Activated CD4-positive, alpha-beta T cell treated with anti-CD3 and anti-CD28 coated beads, Interleukin-10, Interleukin-2, amounts not matched to agents 100 ng/mL and 50 ng/mL, durations not matched to agents 16 hours and 8 hours (primary cell): ENCODE measurements around the gene C1QC.
A peak's percentile ranks its signal among the peaks of the same experiment; 100 is the strongest.
"Not testable (repeated sequence)": the region's sequence is repeated elsewhere in the genome, so short reads cannot be mapped to it uniquely, and the experiment has no call there.

ENCODE experiments used
- DNase-seq: peaks from one replicate; pipeline ENCODE4 v3.0.0-alpha.2; 2020

C1QC gene

DNA sequence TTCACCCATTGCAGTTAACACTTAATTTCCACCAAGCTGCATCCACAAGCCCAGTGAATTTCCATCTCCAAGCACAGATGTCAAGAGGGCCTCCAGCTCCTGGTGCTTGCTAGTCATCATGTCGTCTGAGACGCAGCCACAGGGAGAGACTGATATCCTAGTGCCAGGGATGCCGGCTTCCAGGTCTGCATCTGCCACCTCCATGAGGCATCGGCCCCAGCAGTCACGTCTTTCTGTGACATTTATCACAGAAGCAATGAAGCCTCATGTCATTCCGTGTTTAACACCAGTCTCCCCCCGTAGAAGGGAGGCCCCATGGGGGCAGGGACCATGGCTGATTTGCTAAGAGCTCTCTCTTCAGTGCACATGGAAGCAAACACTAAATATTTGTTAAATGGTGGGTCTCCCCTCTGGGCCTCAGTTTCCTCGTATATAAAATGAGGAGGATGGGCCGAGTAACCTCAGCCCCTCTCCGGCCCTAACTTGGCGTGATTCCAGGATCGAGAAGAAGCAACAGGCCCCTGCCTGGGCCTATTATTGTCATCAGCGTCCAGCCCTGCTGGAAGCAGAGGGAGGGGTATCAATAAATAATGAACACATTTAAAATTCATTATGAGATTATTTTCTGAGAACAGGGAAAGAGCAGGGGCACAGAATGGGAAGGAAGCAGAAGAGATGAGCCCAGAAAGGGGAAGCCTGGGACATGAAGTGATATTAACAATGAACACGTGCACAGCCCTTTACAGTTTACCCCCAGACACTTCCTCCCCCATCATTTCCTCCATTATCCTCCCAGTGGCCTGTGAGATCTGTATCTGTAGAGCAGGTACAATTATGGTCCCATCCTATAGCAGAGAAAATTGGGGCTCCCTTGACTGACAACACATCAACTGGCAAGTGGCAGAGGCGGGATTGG is 8.8 kb downstream of the C1QC start:
- DNase-seq, result no peak

DNA sequence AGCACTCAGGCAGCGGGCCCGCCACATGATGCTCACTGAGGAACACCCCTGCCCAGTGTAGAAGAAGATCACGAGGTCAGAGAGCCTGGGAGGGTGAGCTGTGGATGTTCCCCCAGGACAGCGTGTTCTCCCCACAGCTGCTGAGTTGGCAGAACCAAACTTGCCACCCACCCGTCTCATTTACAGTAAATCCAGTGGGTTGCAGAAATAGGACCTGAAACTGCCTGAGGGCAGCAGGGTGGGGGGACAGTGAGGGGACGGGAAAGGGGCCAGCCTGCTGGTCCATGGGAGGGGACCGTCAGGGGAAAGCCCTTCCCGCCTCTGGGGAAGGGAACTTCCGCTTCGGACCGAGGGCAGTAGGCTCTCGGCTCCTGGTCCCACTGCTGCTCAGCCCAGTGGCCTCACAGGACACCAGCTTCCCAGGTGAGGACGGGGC is 9.5 kb downstream of the C1QC start, which contains the start of gene C1QB:
Gene C1QB (plus strand): TSS at position 356 of the 436 bp plus-strand sequence. CDS start 6,227 bp downstream, outside the sequence.
- DNase-seq, result no peak

DNA sequence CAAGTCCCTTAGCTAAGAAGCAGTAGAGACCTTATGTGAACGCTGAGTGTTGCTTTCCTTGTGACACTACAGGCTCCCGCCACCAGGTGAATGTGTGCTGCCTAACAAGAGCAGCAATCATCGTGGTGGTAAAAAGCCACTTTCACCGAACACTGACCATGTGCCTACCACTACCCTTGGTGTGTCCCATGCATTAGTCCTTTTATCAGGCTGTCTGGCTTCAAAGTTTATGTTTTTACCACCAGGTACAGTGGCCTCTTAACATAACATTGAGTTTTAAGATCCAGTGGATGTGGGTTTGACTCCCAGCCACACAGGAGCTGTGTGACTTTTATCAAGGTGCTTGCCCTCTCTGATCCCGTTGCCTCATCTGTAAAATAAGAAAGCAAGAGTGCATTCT is 11.3 kb downstream of the C1QC start:
- DNase-seq, result no peak

DNA sequence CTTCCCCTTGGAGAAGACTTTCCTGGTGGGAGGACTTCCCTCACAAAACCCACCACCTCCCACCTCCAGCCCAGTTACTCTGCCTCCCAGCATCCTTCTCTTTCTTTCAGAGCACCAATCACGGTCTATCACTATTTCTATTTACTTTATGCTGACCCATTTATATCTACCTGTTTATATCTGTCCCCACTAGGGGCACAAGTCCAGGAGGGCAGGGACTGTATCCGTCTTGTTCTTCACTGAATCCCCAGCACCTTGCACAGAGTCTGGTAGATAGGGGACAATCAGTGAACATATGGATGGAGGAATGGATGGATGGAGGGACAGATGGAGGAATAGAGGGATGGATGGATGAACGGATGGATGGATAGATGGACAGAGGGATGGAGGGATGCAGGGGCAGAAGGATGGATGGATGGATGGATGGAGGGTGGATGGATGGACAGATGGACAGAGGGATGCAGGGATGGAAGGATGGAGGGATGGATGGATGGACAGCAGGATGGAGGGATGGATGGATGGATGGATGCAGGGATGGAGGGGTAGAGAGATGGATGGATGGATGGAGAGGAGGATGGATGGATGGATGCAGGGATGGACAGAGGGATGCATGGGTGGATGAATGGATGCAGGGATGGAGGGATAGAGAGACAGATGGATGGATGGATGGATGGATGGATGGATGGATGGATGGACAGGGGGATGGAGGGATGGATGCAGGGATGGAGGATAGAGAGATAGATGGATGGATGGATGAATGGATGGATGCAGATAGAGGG is 15.1 kb downstream of the C1QC start:
- DNase-seq, result no peak

DNA sequence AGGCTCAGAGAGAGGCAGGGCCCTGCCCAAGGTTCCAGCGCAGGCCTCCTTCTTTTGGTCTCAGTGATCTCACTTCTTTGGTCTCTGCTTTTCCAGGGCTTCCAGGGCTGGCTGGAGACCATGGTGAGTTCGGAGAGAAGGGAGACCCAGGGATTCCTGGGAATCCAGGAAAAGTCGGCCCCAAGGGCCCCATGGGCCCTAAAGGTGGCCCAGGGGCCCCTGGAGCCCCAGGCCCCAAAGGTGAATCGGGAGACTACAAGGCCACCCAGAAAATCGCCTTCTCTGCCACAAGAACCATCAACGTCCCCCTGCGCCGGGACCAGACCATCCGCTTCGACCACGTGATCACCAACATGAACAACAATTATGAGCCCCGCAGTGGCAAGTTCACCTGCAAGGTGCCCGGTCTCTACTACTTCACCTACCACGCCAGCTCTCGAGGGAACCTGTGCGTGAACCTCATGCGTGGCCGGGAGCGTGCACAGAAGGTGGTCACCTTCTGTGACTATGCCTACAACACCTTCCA is 17.3 kb downstream of the C1QC start:
- no peak for DNase-seq

DNA sequence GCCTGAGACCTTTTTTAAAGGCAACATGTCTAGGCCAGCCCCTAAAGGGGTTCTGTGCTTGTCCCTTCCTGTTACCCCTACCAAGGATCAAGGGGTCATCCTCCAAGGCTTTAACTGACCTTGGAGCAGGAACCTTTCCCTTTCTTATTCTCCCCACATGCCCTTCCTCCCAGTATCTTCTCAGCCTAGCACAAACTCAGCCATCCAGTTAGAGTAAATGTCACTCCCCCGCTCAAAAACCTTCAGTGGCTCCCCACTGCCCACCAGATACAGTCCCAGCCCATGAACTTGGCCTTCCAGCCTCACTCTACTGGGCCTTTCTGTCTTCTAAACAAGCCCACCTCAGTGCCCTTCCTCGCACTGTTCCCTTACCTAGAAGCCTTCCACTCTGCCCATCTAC is 18.4 kb downstream of the C1QC start:
- DNase-seq, result no peak

DNA sequence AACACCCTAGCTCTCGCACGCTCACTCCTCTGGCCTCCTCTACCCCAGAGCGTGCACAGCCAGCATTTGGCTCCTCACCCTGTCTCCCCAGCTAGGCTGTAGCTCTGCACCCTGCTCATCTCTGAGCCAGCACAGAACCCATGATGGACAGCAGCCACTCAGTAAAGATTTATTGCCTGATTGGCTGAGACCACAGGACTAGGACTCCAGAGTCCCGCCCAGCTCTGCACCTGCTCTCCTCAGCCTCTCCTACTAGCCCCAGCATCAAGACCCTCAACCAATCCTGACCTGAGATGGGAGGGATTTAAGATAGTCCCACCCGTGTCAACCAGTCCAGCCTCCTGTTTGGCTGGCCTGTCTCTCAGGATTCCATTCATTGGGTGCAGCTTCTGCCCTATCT is 18.9 kb downstream of the C1QC start:
- peak; percentile 10 for DNase-seq

DNA sequence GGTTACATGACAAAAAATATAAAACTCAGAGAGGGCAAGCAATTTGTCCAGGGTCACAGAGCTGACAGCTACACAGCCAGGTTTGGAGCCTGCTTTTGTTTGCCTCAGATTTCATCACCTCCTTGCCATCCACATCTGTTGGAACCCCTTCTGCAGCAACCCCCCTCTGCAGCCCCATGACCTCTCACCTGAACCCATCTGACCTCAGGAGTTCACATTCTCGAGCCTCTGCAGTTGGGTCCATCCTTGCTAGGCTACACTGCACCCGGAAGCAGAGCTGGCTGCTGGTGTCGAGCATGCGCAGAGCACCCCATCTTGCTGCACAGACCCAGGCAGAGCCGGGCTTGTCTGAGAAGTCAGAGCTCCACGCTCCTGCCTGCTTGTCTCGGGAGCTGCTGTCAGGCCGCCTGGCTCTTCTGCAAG is 19.6 kb downstream of the C1QC start:
- DNase-seq, result no peak

DNA sequence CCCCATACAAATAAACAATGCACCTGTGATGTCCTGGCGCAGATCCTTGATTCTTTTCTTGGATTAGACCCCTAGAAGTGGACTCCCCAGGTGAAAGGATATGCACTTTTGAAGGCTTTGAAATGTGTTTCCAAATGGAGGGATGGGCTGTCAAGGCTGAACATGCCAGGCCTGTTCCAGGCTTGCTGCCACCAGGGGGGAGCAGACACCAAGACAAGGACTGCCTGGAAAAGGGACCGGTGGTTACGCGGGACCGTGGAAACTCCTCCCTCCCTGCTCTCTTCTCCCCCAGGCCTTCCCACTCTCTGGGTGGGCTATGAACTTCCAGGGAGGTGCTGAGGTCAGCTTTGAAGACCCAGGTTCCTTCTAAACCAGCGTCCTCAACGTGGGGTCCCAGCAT is 22.3 kb downstream of the C1QC start:
- DNase-seq, result no peak

DNA sequence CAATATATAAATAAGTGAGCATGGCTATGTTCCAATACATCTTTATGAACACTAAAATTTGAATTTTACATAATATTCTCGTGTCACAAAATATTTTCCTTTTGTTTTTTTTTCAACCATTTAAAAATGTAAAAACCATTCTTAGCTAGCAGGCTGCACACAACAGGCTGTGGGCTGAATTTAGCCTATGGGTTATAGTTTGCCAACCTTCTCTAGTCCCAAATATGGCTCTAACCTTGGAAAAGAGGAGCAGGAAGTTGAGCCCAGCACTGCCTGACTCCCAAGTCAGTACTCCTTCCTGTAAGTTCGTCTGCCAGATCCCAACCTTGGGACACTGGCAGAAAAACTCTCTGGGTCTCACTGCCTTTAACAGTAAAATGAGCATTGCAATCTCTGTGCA is 23.0 kb downstream of the C1QC start:
- no peak for DNase-seq

DNA sequence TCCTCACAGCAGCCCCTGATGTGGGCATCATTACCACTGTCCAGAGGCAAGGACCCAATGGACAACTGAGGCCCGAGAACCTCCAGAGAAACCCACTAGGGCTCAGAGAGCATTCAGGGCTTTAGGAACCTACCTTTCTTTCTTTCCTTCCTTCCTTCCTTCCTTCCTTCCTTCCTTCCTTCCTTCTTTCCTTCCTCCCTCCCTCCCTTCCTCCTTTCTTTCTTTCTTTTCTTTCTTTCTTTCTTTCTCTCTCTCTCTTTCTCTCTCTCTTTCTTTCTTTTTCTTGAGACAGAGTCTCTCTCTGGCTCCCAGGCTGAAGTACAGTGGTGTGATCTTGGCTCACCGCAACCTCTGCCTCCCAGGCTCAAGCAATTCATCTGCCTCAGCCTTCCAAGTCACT is 25.4 kb downstream of the C1QC start:
- DNase-seq, result not testable (repeated sequence)

DNA sequence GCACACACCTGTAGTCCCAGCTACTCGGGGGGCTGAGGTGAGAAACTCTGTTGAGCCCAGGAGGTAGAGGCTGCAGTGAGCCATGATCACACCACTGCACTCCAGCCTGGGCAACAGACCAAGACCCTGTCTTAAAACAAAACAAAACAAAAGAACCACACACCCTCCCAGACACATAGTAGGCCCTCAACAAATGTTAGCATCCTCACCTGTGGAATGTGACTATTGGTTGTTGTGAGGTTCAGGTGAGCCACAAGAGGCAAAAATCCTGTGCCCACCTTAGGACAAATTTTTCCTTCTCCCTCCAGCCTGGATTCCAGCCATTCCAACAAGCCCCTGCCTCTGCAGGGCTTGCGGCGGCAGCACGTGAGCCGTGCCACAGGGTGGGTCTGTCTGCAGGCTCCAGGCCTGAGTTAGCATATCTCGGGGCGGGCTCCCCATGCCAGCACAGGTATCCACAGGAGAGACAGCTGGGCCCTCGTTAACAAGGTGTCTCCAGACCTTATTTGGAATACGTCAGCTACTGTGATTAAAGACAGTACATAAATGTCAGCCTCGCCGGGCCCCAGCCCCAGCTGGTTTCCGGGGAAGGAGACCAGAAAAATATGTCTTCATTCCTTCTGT is 27.0 kb downstream of the C1QC start:
- DNase-seq, result no peak

DNA sequence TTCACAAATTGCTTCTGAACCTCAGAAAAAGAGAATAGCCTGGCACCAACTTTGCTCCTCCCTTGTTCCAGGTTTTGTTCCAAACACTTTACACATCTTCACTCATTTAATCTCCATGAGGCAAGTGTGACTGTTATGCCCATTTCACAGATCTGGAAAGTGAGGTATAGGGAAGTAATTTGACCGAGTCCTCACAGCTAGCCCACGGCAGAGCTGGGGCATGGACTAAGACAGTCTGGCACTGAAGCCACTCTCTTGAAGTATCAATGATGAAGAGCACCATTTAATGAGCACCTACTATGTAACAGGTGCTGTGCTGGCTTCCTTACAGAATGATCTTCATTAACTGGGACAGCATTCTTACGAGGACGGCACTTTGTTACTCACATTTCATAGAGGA is 28.6 kb downstream of the C1QC start:
- no peak for DNase-seq

DNA sequence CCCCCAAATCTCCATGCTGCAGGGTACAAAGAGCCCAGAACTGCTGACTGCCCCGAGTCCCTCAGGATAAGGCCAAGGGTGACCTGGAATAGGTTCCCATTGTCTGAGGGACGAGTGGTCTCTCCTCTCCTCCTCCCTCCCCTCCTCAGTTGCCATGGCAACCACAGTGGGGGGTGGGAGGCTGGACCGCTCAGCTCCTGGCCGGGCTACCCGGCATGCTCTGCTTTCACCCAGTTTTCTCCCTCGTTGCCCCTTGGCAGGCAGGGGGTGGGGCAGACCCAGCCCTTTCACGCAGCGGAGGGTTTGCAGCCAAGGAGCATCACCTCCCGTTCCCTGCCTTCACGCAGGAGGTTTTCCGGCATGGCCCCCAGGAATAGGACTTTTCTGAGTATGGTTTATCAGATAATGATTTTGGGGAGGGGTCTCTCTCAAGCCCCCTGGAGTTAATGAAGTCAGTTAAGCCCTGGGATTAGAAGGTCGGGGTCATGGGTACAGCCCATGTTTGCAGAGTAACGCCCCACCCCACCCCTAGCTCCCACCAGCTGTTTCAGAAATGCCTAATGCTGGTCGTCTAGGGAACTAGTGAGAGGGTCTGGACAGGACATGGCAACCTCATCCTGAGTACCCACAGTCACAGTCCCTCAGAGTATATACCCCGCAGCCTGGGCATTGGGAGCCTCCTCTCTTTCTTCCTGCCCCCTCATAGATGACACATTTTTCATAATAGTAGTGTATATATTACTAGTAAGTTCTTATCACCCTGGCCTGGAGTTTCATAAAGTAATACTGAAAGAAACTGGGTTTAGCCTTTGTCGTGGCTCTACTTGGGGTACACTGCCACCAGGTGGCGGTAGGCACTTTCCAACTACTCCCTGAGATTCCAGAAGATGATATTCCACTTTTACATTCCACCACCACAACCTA is 30.3 kb downstream of the C1QC start:
- DNase-seq, result peak; percentile 62

DNA sequence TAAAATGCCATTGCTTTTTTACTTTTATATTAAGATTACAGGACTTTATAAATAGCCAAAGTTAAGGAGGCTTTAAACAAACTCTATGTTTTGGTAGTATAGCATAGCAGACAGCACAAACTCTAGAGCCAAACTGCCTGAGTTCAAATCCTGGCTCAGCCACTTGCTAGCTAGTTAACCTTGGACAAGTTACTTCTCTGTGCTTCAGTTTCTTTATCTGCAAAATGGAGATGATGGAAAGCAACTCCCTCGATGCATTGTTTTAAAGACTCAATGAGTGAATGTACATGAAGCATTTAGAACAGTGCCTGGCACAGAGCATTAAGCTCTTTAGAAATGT is 30.9 kb downstream of the C1QC start:
- no peak for DNase-seq

DNA sequence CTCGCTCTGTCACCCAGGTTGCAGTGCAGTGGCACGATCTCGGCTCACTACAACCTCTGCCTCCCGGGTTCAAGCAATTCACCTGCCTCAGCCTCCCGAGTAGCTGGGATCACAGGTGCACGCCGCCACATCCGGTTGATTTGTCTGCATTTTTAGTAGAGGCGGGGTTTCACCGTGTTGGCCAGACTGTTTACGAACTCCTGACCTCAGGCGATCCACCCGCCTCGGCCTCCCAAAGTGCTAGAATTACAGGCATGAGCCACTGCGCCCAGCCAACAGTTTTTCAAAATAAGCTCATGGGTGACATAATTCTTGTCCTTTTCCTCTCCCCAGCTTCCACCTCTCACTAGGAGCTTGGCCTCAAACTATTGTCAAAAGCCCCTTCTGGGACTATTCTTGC is 32.7 kb downstream of the C1QC start:
- DNase-seq, result not testable (repeated sequence)

DNA sequence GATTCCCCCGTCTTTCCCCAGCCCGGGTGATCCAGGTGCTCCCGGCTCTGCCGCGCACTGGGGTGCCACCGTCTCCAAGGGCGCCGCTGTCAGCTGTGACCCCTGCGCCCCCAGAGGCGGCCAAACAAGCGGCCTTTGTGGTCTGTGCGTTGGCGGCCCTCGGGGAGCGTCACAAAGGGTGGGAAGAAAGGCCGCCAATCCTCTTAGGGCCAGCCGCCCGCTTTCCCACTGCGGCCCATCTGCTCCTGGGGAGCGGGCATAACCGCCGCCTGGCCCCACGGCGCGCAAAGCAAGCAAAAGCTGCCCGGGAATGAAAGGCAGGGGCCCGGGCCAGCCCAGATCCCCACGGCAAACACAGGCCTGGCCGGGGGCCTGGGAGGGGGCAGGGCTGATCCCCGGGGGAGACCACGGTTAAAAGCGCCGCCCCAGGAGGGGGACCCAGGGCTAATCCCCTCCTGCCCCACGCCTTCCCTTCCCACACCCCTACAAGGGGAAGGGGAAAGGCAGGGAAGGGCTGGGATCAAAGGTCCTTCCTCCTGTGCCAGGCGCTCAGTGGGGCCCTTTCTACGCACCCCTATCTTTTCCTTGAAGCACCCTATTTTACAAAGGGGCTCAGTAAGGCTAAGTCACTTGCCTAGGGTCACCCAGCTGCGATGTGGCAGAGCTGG is 33.6 kb downstream of the C1QC start:
- no peak for DNase-seq

DNA sequence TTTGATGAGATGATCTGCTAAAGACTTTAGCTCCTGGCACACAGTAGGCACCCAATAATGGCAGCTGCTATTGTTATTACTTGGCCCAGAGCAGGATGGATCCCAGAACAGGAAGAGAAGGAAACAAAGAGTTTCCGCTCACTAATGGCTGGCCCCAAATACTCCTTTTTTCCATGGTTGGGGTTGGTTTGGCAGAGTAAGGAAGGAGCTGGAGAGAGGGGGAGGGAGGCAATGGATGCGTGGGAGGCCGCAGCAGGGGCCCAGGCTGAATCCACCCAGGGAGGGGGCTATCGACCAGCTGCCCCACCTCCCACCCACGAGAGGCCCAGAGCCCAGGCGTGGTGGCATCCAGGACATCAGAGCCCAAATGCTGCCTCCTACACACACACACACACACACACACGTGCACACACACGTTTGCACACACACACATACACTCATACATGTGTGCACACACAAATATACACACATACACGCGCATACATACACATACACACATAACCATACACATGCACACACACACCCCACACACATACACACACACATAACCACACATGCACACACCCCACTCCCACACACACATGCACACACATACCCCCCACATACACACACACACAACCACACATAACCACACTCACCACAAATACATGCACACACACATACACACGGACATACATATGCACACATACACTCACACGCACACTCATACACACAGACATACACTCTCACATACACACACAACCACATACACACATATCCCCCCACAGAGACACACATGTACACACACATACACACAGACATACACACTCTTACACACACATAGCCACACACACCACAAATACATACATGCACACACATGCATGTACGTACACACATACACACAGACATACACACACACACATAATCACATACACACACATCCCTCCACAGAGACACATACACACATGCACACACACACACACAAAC is 34.8 kb downstream of the C1QC start:
- DNase-seq, result no peak

DNA sequence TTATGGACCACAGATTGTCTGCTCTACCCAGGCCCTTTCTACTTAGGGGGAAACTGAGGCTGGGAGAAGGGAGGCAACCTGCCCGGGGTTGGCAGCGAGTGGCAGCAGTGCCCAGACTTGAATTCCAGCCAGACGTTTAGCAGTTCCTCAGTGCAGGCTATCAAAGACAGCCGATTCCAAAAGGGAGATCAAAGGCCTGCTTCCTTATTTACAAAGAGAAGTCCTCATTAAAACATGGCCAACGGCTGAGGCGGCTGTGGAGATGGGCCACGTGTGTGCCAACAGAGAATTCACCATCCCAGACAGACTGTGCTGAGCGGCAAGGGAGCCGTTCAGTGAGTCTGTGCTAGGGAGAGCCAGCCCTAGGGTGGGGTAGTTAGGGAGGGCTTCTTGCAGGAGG is 37.3 kb downstream of the C1QC start:
- no peak for DNase-seq

DNA sequence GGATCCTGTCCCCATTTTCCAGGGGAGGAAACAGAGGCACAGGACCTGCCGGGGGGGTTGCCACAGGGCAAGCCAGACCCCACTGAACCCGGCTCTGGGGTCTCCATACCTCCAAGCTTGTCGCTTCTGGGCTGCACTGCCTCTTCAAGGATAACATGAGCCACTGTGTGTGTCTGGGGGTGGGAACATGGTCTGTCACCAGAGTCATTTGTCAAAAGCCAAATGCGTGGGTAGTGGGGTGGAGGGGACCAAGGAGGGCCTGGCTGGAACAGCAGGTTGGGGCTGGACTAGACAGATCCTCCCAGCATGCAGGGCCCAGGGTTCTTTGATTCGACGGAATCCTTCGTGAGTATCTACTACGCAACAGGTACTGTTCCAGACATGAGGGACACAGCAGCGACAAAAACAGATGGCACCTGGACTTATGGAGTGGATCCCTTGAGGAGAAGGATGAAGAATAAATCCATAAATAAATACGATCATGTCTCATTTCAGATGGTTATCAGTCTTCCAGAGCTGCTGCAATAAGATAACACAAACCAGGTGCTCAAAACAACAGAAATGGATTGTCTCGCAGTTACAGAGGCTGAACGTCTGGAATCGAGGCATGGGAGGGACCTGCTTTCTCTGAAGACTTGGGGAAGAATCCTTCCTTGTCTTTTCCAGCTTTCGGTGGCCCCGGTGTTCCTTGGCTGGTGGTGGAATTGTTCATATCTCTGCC is 38.3 kb downstream of the C1QC start:
- no peak for DNase-seq
